ENCODE results near the gene GALNT9. TPM values are rescaled to one million over a fixed set of nuclear protein-coding genes. Genes with fewer than 3 reads are reported as not detected.

Gene GALNT9
- total RNA-seq, 1 donor from 2014 or later, result not detected

DNA sequence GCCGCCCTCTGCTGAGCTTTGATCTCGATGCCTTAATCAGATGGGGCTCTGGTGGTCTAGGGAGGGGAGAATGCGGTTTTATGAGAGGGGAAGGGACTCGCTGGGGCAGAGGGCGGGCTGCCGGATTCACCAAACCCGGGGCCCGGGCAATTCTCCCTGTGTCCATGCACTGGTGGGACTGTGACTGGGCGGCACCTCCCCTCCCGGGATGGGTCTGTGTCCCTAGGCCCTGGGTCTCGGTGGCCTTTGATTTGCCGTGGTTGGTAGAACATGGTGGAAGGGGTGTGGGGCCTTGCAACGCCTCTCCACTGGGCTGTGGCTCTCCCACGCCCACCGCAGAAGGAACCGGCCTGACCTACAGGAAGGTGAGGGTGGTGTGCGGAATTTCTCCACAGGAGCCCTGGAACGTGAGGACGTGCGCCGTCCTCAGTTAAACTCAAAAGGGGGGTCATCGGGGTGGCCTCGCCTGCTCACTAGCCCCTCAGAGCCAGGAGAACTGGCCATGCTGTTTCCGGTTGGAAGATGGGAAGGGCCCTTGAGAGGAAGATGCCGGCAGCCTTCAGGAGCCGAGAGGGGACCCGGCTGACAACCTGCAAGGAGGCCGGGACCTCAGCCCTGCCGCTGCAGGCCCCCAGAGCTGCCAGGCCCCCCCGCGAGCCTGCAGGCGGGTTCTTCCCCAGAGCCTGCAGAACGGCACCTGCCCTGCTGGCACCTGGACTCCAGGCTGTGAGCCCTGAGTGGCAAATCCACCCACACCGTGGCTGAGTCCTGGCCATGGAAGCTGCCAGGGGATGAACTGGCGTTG, 141.5 kb downstream of the GALNT9 start:
- no peak for DNase-seq
- intact Hi-C loops (cut with micrococcal nuclease), result no loop called here
- Histone ChIP-seq H3K9me3 (replicated peaks) (peaks cover 32% of the 10 kb centered on the region), H3K36me3 (no peaks in the 10 kb centered on the region), H3K27me3 (ENCODE audit: low read depth) (peaks cover 63% of the 10 kb centered on the region), H3K4me3 (no peak overlapping the region), H3K27ac (replicated peaks) (no peak overlapping the region), H3K4me1 (peaks cover 20% of the 10 kb centered on the region)
- TF ChIP-seq, protein P1, sequence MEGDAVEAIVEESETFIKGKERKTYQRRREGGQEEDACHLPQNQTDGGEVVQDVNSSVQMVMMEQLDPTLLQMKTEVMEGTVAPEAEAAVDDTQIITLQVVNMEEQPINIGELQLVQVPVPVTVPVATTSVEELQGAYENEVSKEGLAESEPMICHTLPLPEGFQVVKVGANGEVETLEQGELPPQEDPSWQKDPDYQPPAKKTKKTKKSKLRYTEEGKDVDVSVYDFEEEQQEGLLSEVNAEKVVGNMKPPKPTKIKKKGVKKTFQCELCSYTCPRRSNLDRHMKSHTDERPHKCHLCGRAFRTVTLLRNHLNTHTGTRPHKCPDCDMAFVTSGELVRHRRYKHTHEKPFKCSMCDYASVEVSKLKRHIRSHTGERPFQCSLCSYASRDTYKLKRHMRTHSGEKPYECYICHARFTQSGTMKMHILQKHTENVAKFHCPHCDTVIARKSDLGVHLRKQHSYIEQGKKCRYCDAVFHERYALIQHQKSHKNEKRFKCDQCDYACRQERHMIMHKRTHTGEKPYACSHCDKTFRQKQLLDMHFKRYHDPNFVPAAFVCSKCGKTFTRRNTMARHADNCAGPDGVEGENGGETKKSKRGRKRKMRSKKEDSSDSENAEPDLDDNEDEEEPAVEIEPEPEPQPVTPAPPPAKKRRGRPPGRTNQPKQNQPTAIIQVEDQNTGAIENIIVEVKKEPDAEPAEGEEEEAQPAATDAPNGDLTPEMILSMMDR (IDR thresholded peaks at IDR 0.05; ENCODE audit: borderline replicate concordance), result no peak

DNA sequence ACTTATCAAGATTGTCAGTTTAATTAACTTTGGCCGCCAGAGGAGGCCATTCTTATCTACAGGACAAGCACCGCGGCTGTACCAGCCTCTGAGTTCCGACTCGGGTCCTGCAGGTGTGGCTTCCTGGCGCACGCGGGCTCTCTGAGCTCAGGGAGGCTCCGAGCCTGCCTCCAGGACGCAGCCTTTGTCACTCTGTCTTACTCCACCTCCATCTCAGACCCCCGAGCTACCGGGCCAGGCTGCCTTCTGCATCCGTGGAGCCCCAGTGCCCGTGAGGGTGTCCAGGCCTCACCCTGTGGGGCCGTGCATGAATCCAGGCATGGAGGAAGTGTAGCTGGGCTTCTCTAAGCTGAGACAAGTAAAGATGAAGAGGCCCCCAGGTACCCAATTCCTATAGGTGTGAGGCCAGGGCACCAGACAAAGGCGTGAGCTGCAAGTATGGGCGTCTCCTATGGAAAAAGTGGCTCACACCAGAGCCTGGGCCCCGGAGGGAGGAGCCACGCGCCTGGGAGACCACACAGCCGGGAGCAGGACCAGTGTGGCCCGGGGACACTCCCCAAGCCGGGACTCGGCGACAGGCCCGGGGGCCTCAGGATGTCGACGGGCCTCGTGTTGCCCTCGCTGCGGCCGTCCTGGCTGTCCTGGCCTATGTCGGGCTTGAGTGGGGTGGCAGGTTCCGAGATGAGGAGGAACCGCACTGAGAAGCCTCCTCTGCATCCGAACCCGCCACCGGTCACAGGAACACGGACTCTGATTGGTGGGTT, 142.3 kb downstream of the GALNT9 start:
- no peak overlapping the region for H3K4me3 ChIP-seq
- peaks cover 32% of the 10 kb centered on the region for H3K9me3 ChIP-seq (replicated peaks)
- no peaks in the 10 kb centered on the region for H3K36me3 ChIP-seq
- H3K27ac ChIP-seq (replicated peaks), result no peak overlapping the region
- intact Hi-C loops (cut with micrococcal nuclease), result no loop called here
- TF ChIP-seq, protein P1 (IDR thresholded peaks at IDR 0.05; ENCODE audit: borderline replicate concordance), result no peak
- no peak for DNase-seq
- peaks cover 65% of the 10 kb centered on the region for H3K27me3 ChIP-seq (ENCODE audit: low read depth)
- peaks cover 20% of the 10 kb centered on the region for H3K4me1 ChIP-seq

DNA sequence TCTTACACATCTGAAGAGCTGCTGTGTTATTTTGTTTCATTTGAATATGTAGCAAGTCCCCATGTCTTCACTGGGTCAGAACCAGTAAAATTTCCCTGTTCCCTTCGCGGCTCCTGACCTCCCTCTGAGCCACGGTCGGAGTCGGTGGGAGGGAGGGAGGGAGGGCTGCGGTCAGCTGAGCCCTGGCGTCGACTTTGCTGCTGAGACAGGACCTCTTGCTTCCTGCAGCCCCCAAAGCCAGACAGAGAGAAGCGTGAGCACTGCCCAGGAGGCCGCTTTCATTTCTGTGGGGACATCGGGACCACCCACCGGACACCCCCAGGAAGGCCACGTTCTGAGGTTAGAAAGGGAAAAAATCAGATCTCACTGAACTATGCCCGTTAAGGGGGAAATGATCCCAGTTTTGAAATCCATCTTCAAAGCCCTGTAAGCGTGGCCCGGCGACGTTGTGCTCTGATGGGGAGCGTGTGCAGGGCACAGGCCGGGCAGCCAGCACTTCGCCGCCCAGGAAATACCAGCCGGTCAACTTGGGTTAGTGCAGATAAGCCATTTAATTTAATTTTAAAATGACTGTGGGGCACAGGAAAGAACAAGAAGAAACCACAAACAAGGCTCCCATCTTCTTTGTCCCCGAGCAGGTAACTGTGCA, 143.1 kb downstream of the GALNT9 start:
- TF ChIP-seq, protein P1 (IDR thresholded peaks at IDR 0.05; ENCODE audit: borderline replicate concordance), result no peak
- peaks cover 20% of the 10 kb centered on the region for H3K4me1 ChIP-seq
- H3K27me3 ChIP-seq (ENCODE audit: low read depth), result peaks cover 65% of the 10 kb centered on the region
- no peak for DNase-seq
- intact Hi-C loops (cut with micrococcal nuclease), result no loop called here
- H3K9me3 ChIP-seq (replicated peaks), result peaks cover 32% of the 10 kb centered on the region
- H3K36me3 ChIP-seq, result no peaks in the 10 kb centered on the region
- H3K4me3 ChIP-seq, result no peak overlapping the region
- H3K27ac ChIP-seq (replicated peaks), result no peak overlapping the region

DNA sequence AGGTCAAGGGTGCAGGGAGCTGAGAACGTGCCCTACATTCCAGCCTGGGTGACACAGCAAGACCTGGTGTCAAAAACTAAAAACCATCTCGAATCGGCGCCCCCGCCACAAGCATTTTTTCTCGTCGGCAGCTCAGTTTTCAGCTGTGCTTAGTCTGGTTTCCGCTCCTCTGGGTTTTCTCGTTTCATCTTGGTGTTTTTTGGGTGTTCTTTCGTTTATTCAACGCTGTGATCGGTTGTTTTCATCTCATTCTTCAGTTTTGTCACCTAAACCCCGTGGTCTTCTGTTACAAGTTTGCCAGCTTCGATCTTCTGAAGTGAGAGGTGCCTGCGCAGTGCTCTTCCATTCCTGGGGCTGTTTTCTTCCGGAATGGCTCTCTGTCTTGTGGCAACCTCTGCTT, 143.7 kb downstream of the GALNT9 start:
- Histone ChIP-seq H3K4me3 (no peak overlapping the region), H3K4me1 (peaks cover 20% of the 10 kb centered on the region), H3K27ac (replicated peaks) (no peak overlapping the region), H3K9me3 (replicated peaks) (peaks cover 32% of the 10 kb centered on the region), H3K36me3 (no peaks in the 10 kb centered on the region), H3K27me3 (ENCODE audit: low read depth) (peaks cover 63% of the 10 kb centered on the region)
- TF ChIP-seq, protein P1 (IDR thresholded peaks at IDR 0.05; ENCODE audit: borderline replicate concordance), result no peak
- intact Hi-C loops (cut with micrococcal nuclease), result no loop called here
- no peak for DNase-seq

DNA sequence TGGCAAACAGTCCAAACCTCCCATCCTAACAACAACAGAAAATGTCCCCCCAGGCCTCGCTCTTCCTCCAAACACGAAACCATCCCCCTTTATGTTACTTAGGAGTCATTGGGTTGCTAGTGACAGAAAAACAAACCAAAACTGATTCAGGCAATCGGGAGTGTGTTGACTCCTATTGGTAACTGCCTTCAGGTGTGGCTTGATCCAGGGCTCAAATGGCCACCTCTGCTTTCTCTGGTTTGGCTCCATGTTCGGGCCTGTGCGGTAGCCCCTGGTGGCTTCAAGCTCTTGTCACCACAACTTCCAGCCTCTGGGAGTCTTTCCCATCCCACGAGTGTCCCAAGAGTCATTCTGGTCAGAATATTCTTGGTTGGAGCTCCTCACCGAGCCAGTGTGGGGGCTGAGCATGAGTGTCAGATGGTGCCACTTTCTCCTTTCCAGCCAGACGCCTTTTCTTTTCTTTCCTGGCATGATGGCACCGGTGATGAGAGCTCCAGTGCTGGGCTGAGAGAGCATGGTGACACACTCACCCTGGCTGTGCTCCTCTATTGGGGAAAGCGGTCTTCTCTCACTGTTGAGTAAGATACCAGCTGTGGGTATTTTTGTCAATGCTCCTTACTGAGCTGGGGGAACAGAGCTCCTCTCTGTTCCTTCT, 146.6 kb downstream of the GALNT9 start:
- Histone ChIP-seq H3K4me3 (no peak overlapping the region), H3K36me3 (no peaks in the 10 kb centered on the region), H3K27me3 (ENCODE audit: low read depth) (peaks cover 78% of the 10 kb centered on the region), H3K27ac (replicated peaks) (no peak overlapping the region), H3K4me1 (no peaks in the 10 kb centered on the region), H3K9me3 (replicated peaks) (peaks cover 32% of the 10 kb centered on the region)
- no peak for DNase-seq
- intact Hi-C loops (cut with micrococcal nuclease), result no loop called here
- TF ChIP-seq, protein P1 (IDR thresholded peaks at IDR 0.05; ENCODE audit: borderline replicate concordance), result no peak

Data from left ventricle myocardium inferior (tissue), 1 donor.